ENCODE results near the gene FHAD1.

- TF ChIP-seq CTCF (IDR thresholded peaks at IDR 0.05; ENCODE audit: poor library complexity) (no peak), EZH2phosphoT487 (IDR thresholded peaks at IDR 0.05; ENCODE audit: low read depth, severe bottlenecking, unreplicated experiment) (no peak), EZH2 (IDR thresholded peaks at IDR 0.05; ENCODE audit: borderline replicate concordance) (no peak)
These were observed 10.3 kb downstream of the FHAD1 start for GRCh38 chr1:15257309-15257708.

All from hepatocyte (in vitro differentiated cells).